Right renal cortex interstitium (tissue), 3 donors: ENCODE results near the gene DHX8. TPM values are rescaled to one million over a fixed set of nuclear protein-coding genes. Genes with fewer than 3 reads are reported as not detected.

Experiments
- DNase-seq, 3 donors: peaks; one replicate each; pipeline ENCODE4 v3.0.0-alpha.2; 2013; ENCODE audit warnings: low read depth in 3 of 3, low spot score in 2 of 3
- polyA plus RNA-seq, 3 donors: library from polyadenylated mRNA; unstranded; fragments of 120-200 nt; gene quantifications; one replicate each; pipeline ENCODE4 v1.2.1, GENCODE V29; 2013; ENCODE audit not compliant: insufficient read length in 3 of 3

Gene DHX8
- polyA plus RNA-seq, 3 donors, result 42.3 to 44.7 (median 42.7) TPM

DNA sequence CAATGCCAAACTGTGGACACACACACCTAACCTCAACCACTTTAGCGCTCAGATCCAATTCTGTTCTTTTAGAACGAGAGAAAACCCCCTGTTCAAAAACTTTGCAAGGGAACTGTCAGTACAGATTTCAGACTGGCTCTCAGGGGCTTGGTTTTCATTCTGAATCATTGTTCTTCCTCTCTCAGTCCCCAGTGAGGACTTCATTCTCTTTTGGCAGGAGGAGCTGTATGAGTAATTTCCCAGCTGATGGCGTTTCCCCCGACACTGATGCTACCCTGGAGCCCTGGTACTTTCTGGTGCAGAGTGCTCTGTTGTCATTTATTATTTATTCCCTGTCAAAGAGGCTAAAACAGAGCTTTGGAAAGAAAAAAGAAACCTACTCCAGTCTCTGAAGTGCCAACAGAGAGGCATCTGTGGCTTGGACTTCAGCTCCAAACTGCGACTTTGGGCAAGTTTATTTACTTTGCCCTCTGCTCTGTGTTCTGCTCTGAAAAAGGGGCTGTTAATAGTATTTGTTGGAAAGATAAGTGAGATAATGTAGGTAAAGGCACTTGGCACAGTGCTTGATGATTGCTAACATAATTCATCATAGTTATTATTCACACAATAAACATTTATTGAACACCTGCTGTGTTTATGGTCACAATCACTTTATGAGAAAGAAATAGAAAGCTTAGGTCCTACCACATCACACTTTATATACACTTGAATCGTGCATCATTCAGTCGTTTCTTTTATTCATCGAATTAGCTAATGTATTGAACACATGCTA is 34.0 kb downstream of the DHX8 start:
- no peak for DNase-seq

DNA sequence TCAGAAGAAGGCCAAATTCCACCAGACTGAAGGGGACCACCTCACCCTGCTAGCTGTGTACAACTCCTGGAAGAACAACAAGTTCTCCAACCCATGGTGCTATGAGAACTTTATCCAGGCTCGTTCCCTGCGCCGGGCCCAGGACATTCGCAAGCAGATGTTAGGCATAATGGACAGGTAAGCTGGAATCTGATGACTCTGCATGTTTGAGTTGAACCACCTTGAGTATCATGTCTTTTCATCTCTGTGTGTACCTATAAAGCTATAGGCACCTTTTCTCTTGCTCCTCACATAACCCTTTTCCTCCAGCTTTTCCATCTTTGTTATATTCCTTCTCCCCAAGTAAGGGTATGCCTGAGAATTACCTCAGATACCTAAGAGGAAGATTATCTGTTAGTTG is 37.6 kb downstream of the DHX8 start:
- no peak for DNase-seq

DNA sequence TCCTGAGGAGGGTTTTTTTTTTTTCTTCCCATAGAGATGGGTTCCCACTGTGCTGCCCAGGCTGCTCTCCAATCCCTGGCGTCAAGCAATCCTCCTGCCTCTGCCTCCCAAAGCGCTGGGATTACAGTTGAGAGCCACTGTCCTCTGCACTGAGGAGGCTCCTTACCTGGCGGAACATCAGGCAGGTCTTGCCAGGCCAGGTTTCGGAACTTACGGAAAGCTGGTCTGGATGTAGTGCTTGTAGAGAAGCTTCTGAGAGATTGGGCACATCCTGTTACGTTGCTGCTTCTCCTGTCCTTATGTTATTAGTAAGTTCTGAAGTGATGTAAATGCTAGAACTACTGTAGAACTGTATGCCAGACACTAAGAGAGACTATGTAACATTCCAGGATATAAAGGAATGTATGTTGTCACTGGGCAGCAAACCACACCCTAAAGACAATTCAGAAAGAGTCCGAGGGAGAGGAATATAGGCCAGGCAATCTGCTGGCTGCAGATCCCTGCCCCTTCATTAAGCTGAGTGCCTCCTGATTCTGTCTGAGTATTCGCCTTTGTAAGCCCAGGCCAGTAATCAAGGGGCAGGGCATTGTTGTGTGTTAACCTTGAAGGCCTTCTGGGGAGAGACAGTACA is 41.3 kb downstream of the DHX8 start:
- no peak for DNase-seq

DNA sequence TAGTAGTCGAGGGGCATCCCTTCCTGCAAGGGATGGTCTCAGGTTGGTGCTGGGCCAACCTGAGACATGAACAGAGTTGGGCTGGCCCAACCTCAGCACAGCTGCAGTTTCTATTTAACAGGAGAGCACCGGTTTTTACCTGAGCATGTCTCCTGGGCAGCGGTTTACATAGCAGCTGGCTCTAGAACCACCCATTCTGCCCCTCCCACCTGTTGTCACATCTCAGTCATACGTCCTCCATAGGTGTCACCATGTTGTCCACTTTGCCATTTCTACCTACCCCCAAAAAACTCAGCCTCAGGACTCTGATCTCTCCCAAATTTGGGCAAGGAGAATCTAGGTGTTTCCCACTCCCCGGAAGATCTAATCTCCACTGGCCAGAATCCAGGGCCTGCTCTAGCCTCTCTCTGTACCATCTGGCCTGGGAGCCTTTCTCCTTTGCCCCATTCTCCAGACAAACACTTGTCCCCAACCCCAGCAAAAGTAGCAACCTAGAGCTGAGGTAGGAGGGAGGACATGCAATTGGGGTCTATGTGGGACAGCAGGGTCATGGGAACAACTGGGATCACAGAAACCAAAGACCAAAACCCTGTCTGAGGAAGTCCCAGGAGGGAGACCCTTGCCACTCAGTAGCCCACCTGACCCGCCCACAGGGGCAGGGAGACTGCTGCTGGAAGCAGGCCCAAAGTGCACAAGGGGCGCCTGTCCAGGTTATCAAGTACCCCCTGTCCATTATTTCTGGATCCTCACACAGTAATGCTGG is 43.3 kb downstream of the DHX8 start:
- DNase-seq, result no peak

DNA sequence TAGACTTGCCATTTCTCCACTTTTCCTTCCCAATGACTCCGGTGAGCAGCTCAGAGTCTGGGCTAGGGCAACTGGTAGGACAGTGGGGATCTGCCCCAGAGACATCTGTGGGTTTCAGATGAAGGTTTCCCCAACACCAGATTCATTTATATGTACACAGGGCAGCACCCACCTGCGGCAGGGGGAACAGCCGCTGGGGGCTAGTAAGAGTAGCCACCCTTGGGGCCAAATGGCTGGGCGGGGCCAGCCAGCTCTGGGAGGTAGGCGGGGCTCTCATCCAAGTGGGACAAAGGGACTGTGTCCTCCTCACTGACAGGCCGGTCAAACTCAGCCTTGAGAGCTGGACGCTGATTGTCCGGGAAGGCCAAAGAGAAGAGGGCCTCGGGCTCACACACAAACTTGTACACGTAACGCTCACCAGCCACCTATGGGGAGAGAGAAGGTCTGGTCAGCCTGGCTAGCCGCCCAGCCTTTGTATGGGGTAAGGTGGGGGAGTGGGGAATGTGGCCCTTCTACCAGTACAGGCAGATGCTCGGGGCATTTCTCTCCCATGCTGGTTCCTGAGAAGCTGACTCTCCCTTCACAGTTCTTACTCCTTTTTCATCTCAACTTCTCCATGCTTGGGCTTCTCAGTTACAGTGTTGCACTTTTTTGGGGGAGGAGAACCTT is 44.7 kb downstream of the DHX8 start:
- no peak for DNase-seq

DNA sequence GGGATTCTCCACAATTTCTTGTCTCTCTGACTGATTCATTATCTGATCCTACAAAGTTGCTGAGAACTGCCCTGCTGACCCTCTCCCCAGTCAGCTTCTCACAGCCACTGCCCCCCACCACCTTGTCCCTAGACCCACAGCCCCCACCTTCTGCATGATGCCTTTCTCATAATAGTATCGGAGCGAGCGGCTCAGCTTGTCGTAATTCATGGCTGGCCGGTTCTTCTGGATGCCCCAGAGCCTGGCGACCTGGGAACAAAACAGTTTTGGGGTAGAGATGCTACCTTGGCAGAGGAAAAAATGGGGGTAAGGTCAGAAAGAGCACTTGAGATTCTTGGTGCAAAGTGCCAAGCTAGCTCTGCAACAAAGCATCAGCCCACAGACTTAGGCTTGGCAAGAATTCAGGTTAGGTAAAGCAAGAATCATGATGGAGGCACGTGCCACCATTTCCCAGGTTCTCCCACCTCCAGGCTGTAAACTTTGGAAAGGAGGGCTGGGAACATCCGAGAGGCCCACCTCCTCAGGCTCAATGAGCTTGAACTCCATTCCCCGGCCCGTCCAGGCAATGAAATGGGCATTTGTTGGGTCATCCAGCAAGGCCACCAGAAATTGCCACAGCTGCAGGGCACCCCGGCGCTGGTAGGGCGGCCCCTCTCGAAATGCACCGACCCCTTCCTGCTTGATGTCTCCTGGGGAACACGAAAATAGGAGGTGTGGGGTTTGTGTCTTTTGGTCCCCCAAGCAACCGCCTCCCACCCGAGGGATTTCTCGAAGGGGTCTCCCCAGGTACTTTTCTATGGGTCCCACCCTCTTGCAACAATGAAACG is 45.4 kb downstream of the DHX8 start:
- DNase-seq, result no peak

DNA sequence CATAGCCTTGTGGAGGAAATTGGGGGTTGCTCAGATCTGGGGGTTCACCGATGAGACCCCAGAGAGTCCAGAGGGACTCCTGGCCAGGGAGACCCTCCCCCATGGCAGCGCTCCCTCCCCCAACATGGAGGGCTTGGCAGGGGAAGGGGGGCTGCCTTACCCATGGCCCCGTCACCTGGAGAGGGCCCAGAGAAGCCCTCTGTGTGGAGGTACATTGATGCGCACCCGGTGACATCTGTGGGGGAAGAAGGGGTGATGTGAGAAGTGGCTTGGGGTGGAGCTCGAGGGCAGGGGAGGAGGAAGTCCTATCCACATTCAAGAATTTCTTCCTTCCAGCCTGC is 46.1 kb downstream of the DHX8 start:
- DNase-seq, result no peak

DNA sequence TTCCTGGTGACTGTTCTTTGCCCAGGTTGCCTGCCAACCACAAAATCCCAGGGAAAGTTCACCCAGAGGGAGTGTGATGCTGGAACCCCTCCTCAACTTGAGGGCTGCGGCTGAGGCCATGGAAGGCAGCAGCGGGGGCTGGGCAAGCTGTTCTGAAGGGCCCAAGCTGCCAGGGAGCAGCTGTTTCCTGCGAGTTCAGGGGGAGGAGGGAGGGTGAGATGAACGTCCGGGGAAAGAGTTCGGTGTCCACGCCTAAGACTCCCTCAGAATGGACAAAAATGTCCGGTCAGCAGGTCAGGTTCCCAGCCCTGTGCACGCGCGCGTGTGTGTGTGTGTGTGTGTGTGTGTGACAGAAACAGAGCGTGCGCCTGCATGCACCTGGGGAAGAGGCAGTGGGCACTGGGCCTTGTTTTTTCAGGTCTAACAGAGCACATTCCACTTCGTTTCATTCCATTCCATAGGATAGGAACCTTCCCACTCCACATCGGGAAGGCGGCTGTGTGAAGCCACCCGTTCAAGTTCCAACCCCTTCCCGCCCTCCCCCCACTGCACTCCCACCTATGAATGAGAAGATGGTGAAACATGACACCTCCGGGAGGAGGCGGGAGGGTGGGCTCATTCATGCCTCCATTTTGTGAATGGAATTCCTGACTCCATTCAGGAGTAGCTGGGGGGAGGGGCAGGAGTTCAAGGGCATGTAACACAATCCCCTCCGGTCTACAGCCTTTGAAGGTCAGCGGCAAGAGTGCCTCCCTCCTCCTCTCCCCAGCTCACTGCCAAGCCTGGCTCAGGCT is 46.7 kb downstream of the DHX8 start:
- peak; percentile 99 for DNase-seq

DNA sequence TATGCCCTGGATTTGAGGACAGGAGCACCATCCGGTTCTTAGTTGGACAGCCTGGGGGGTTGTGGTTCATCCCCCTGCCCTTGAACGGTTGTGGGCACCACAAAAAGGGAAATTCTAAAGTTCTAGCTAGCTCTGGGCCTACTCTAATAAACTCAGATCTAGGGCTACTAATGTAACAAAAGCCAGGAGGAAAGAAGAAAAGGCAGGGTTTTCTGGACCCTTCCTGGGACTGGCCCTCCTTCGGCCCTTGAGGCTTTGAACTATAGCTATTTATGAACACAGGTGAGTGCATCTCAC is 47.3 kb downstream of the DHX8 start:
- DNase-seq, result no peak

DNA sequence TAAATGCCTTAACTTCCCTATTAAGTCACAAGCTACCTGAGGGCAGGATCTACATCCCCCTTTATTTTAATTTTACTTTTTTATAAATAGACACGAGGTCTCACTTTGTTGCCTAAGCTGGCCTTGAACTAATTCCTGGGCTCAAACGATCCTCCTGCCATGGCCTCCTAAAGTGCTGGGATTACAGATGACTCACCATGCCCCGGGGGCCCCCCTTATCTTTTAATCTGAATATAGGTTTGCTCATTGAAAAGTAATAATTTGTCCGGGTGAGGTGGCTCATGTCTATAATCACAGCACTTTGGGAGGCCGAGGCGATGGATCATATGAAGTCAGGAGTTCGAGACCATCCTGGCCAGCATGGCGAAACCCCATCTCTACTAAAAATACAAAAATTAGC is 48.2 kb downstream of the DHX8 start:
- DNase-seq, result no peak

DNA sequence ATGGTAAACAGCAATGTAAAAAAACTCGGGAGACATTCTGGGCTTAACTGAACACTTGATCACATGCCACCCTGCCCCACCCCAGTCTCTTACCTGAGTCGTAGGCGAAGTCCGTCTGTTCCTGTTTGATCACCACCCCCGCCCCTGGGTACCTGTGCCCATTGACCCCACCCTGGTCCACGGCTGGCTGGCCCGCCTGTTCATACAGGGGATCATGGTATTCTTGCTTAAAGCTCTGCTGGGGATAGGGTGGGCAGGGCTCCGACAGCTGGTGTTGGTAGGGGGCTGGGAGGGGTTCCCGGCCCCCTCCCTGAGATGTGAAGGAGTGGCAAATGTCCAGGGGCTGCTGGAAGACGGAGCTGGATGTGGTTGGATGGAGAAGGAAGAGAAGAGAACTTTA is 48.8 kb downstream of the DHX8 start:
- DNase-seq, result no peak

DNA sequence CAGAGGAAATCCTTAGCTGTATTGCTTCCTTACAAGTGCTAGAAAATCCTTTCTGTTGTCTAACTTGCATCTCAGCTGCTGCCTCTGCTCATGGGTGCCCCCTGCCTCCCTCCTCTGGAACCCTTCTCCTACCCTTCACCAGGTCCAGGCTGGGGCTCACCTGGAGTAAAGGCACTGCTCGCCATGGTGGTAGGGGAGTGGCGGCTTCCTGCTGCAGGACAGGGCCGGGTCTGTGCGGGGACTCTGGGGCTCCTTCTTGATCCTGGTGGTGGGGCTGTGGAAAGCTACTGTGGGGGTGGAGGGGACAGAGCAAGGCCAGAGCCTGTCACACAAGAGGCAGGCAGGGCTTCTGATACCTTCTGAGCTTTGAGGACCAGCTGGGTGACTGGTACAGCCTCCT is 49.9 kb downstream of the DHX8 start:
- no peak for DNase-seq

DNA sequence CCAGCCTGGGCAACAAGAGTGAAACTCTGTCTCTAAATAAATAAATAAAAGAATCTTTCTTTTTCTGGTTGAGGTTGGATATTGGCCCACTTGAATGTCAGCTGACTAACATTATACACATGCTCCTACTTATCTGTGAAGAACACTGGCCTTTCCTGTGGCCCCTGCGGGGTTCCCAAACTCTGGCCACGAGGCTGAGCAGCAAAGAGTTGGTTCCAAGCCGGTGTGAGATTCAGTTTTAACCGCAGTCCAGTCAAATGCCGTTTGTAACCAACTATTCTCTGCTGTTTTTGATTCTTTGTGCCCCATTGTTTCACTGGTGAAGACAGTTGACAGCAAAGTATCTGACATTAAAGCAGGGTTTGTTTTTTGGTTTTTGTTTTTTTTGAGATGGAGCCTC is 51.1 kb downstream of the DHX8 start:
- DNase-seq, result no peak

DNA sequence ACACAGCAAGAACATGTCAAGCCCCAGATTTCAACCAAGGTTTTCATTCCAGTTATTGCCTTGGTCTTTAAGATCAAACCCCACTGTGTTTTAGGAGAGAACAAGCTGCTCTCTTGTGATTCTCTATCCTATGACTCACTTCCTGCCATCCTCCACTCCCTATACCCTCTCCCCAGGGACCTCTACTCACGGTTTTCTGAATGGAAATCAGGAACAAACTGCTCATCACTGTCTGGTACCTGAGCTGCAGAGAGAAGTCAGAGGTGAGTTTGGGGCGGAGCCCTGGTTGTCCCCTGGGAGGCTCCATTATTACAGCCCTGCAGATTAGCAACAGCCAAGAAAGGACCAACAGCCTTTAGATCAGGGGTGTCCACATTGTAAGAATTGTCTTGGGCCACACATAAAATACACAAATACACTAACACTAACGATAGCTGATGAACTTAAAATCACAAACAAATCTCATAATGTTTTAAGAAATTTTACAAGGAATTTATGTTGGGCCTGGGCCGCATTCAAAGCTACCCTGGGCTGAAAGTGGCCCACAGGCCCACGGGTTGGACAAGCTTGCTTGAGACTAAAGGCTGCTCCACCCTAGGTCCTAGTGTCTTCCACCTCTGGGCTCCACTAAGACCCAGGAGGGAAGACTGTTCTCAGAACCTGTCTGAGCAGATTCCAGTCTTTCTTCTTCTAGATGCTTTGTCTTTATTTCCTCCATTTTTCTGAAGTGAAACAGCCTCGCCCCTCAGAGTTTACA is 52.6 kb downstream of the DHX8 start:
- no peak for DNase-seq

DNA sequence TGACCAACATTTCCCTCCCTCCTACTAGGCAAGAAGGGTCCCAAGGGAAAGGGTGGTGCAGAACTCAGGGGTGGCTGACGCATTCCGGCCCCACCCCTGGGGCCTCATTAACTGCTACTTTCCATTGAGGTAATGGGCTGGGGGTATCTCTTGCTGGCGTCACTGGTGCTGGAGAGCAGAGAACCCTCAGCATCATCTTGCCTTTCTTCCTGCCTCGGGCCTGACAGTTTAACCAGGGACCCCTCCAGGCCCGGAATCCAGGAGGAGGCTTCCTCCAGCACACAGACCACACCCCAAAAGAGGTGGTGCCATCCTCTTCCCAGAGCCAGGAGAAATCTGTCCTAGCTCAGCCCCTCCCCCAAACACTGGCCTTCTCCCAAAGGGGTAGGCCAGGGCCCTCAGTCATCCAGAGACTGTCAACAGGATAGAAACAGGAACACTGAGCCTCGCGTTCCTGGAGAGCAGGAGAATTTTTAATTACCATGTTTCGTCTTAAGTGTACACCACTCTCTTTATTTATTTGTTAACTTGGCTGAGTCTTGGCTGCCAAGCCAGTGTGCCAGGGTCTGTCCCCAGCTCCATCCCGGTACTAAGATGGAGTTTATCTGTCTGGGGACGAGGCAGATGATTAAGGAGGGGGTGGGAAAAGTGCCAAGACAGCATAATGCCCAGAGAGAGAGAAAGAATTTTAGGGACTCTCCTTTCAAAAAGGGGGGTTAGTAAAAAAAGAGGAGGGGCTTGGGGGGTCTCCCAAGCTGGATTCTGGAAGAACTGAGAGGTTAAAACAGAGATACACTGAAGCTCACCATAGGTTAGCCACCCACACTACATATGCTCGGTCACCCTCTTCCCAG is 57.3 kb downstream of the DHX8 start:
- no peak for DNase-seq

DNA sequence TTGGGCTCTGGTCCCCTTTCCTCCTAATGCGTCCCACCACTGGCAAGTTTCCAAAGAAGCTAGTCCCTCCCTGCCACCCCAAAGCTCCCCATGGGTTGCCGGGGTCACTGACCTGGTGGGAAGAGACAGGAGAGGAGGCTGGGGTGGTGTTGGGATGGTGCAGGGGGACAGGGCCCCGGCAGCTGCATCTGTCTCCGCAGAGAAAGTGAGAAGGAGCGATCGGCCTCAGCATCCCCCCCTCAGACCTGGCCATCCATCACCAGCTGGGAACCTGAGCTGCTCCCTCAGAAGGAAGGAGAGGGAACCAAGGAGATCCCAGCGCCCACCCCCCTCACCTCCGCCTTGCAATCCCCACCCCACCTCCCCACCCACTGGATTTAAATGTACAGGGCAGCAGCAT is 59.1 kb downstream of the DHX8 start:
- no peak for DNase-seq

DNA sequence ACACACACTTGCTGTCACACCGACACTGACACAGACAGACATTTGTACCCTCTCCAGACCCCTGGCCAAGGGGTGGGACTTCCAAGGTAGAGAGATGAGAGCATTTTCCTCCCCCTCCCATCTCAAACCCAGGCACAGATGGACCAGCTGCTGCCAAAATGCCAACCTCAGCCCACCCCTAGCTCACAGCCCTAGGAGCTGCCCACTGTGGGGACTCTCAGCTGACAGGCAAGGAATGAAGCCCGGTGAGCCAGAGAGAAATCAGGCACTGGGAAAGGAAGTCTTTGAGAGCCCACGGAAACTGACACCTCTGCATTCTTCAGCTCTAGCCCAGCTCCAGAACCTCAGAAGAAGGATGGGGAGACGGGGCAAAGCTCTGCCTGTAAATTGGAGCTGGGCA is 59.5 kb downstream of the DHX8 start:
- DNase-seq, result no peak
